Brain pericyte (primary cell): ENCODE results near the gene TJP3.

Experiments used
- DNase-seq: peaks from one replicate; pipeline ENCODE4 v3.0.0-alpha.2; 2012; ENCODE audit warnings: low read depth, low spot score

TJP3 gene

GRCh38 chr19:3782903-3783302, 74.7 kb downstream of the TJP3 start:
- DNase-seq = no peak

- no peak for DNase-seq
These were observed 75.7 kb downstream of the TJP3 start for GRCh38 chr19:3783660-3784584.

- DNase-seq = no peak
These were observed 76.6 kb downstream of the TJP3 start for GRCh38 chr19:3784607-3785450.

- no peak for DNase-seq
These were observed 77.3 kb downstream of the TJP3 start for GRCh38 chr19:3785451-3785937.

- no peak for DNase-seq
These were observed 78.0 kb downstream of the TJP3 start, which contains the start of gene MATK for GRCh38 chr19:3785938-3786824. Gene MATK, minus strand, starts transcription at chr19:3786381. Its CDS starts 1,246 bp downstream, at chr19:3785135.

GRCh38 chr19:3788996-3789778, 81.0 kb downstream of the TJP3 start:
- DNase-seq = no peak

- DNase-seq = no peak
These were observed 82.1 kb downstream of the TJP3 start for GRCh38 chr19:3790209-3790734.

- no peak for DNase-seq
These were observed 82.8 kb downstream of the TJP3 start for GRCh38 chr19:3790941-3791340.

GRCh38 chr19:3792114-3792513, 83.9 kb downstream of the TJP3 start:
- no peak for DNase-seq

GRCh38 chr19:3793799-3794198, 85.6 kb downstream of the TJP3 start:
- DNase-seq = no peak

- DNase-seq = no peak
These were observed 88.2 kb downstream of the TJP3 start for GRCh38 chr19:3796358-3796757.

GRCh38 chr19:3798137-3798536, 90.0 kb downstream of the TJP3 start:
- DNase-seq = no peak
